HepG2 (cell line): ENCODE results near the gene PEMT. TPM values are rescaled to one million over a fixed set of nuclear protein-coding genes. Genes with fewer than 3 reads are reported as not detected.

Source experiments
- CBX2 ChIP-seq, 2 experiments: fragments of 200-600 bp in 1 of 2; sonication (generic); formaldehyde crosslinking in 1 of 2; IDR thresholded peaks; 2 replicates each; pipeline versions ENCODE4 v1.7.0 to v1.8.1; 2018 to 2022; ENCODE audit warnings: low read depth in 2 of 2, low read length in 1 of 2, mild to moderate bottlenecking in 1 of 2, missing genetic modification reagents in 1 of 2
- GATAD2A ChIP-seq: IDR thresholded peaks from 2 replicates; pipeline ENCODE4 v1.6.1; 2016
- KDM2A ChIP-seq: sonication (generic); formaldehyde crosslinking; IDR thresholded peaks from 2 replicates; pipeline ENCODE4 v1.4.0; 2020; ENCODE audit warnings: low read depth, missing genetic modification reagents, borderline replicate concordance
- NCOA1 ChIP-seq: sonication (generic); formaldehyde crosslinking; IDR thresholded peaks from 2 replicates; pipeline ENCODE4 v1.9.0; 2021; ENCODE audit warnings: missing genetic modification reagents
- PAF1 ChIP-seq: IDR thresholded peaks from 2 replicates; pipeline ENCODE4 v1.6.1; 2016; ENCODE audit warnings: missing genetic modification reagents, missing compliant biosample characterization
- POLR2A ChIP-seq, 2 experiments: IDR thresholded peaks; 2 replicates each; pipeline ENCODE4 v1.6.1; 2011; ENCODE audit warnings: low read depth in 2 of 2, low read length in 2 of 2, mild to moderate bottlenecking in 1 of 2, moderate library complexity in 1 of 2; ENCODE audit not compliant: insufficient read depth in 1 of 2
- RBFOX2 ChIP-seq: fragments of 200-400 bp; formaldehyde crosslinking; IDR thresholded peaks from 2 replicates; pipeline ENCODE4 v1.6.1; 2017; ENCODE audit warnings: low read depth, mild to moderate bottlenecking, low read length
- RFXAP ChIP-seq: sonication (generic); formaldehyde crosslinking; IDR thresholded peaks from 2 replicates; pipeline ENCODE4 v1.4.0; 2020; ENCODE audit warnings: missing genetic modification reagents, borderline replicate concordance
- STAG1 ChIP-seq: sonication (generic); formaldehyde crosslinking; IDR thresholded peaks from 2 replicates; pipeline ENCODE4 v1.4.0; 2020; ENCODE audit warnings: missing genetic modification reagents
- ZFYVE20 ChIP-seq: sonication (generic); formaldehyde crosslinking; IDR thresholded peaks from 2 replicates; pipeline ENCODE4 v1.8.0; 2023; ENCODE audit warnings: low read depth, mild to moderate bottlenecking, moderate library complexity, missing genetic modification reagents, borderline replicate concordance
- ZNF101 ChIP-seq: sonication (generic); formaldehyde crosslinking; IDR thresholded peaks from 2 replicates; pipeline ENCODE4 v1.4.0; 2020; ENCODE audit warnings: mild to moderate bottlenecking, low read depth, missing genetic modification reagents, borderline replicate concordance
- ZNF160 ChIP-seq: sonication (generic); formaldehyde crosslinking; IDR thresholded peaks from 2 replicates; pipeline ENCODE4 v1.8.0; 2022; ENCODE audit warnings: mild to moderate bottlenecking, inconsistent platforms, missing genetic modification reagents
- ZNF232 ChIP-seq: sonication (generic); formaldehyde crosslinking; IDR thresholded peaks from 2 replicates; pipeline ENCODE4 v1.4.0; 2020; ENCODE audit warnings: missing genetic modification reagents, borderline replicate concordance
- ZNF547 ChIP-seq: sonication (generic); formaldehyde crosslinking; IDR thresholded peaks from 2 replicates; pipeline ENCODE4 v1.5.1; 2020; ENCODE audit warnings: mild to moderate bottlenecking, missing genetic modification reagents
- ZNF607 ChIP-seq: sonication (generic); formaldehyde crosslinking; IDR thresholded peaks from 2 replicates; pipeline ENCODE4 v1.5.1; 2020; ENCODE audit warnings: missing genetic modification reagents, mild to moderate bottlenecking, borderline replicate concordance
- ZSCAN9 ChIP-seq: IDR thresholded peaks from 2 replicates; pipeline ENCODE4 v1.6.1; 2016; ENCODE audit warnings: borderline replicate concordance
- polyA plus RNA-seq, 8 experiments: library from polyadenylated mRNA; depleted of rRNA in 3 of 8; stranded (reverse) in 7 of 8; unstranded in 1 of 8; fragments of >200 nt; fragmentation: Illumina TruSeq in 4 of 8; extraction: Trizol in 4 of 8; gene quantifications; 2 replicates each; pipeline versions ENCODE4 v1.2.1 to v1.2.3, GENCODE V29; 2011 to 2016; ENCODE audit warnings: low read depth in 4 of 8, missing spikeins in 1 of 8, mixed read lengths in 1 of 8; ENCODE audit not compliant: insufficient read depth in 1 of 8
- total RNA-seq, 5 experiments: library from RNA; depleted of rRNA; stranded (reverse); fragments of >200 nt; fragmentation: Illumina TruSeq; extraction: Trizol; gene quantifications; 2 replicates each; pipeline ENCODE4 v1.2.3, GENCODE V29; 2016; ENCODE audit warnings: low read depth in 1 of 5
- TF ChIP-seq, protein P1 (sequence below): sonication (generic); formaldehyde crosslinking; IDR thresholded peaks from 2 replicates; pipeline ENCODE4 v1.5.1; 2020; ENCODE audit warnings: missing genetic modification reagents, mild to moderate bottlenecking, borderline replicate concordance
- TF ChIP-seq, protein P2 (sequence below): sonication (generic); formaldehyde crosslinking; IDR thresholded peaks from 2 replicates; pipeline ENCODE4 v1.4.0; 2020; ENCODE audit warnings: missing genetic modification reagents
- TF ChIP-seq, protein P3 (sequence below): sonication (generic); formaldehyde crosslinking; IDR thresholded peaks from 2 replicates; pipeline ENCODE4 v1.4.0; 2020; ENCODE audit warnings: missing genetic modification reagents
- TF ChIP-seq, protein P4 (sequence below): sonication (generic); formaldehyde crosslinking; IDR thresholded peaks from 2 replicates; pipeline ENCODE4 v1.8.0; 2022; ENCODE audit warnings: missing genetic modification reagents, low read depth, mild to moderate bottlenecking, borderline replicate concordance
- TF ChIP-seq, protein P5 (sequence below): sonication (generic); formaldehyde crosslinking; IDR thresholded peaks from 2 replicates; pipeline ENCODE4 v1.4.0; 2020; ENCODE audit warnings: missing genetic modification reagents

Gene PEMT
- total and polyA plus RNA-seq, 2 of the 13 experiments (the other 11 are each of a cell fraction or from before 2014, with no cell fraction given), result 31.7 to 43.6 TPM

DNA sequence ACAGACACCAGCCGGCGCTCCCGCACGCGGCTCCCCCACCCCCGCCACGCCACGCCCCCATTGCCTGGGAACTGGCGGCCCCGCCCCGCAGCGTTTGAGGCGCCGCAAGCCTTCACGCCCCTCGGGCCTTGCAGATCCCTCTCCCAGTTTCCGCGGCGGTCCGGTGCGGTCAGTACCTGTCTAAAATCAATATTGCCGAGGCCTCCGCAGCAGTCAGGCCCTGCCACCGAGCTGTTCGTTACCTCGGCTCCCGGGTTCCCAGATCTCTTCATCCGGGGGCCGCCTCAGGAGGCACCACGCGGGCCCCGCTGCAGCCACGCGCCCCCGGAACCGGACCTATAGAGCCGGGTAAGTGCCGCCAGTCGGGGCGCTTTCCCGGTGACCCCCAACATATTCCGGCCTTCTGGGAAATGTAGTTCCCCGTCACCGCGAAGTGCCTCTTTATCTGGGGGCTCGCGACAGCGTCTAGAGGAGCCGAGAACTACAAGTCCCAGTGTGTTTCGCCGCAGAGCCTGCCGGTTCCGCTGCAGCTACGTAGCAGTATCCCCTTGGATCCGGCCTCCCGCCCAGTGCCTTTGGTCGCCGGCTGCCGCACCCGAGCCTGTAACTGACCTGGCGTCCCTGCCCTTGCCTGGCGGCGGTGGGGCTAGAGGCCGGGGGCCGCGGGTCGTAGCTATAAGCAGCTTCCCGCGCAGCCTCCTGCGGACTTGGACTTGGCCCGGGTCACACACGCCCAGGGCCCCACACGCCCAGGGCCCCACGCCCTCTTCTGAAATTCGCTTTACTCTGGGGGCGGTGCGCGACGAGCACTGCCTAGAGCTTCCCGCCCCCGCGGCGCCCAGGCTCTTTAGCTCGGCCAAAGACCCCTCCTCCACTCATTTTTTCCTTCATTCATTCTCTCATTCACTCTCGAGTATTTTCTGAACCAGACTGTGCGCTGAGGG lies at the start of gene PEMT (continued):
- TF ChIP-seq, protein P1, sequence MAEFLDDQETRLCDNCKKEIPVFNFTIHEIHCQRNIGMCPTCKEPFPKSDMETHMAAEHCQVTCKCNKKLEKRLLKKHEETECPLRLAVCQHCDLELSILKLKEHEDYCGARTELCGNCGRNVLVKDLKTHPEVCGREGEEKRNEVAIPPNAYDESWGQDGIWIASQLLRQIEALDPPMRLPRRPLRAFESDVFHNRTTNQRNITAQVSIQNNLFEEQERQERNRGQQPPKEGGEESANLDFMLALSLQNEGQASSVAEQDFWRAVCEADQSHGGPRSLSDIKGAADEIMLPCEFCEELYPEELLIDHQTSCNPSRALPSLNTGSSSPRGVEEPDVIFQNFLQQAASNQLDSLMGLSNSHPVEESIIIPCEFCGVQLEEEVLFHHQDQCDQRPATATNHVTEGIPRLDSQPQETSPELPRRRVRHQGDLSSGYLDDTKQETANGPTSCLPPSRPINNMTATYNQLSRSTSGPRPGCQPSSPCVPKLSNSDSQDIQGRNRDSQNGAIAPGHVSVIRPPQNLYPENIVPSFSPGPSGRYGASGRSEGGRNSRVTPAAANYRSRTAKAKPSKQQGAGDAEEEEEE, result no peak
- no peak for TF ChIP-seq ZNF547
- peak; percentile 68 to 84 for TF ChIP-seq POLR2A (IDR thresholded peaks at IDR 0.05; ENCODE audit: insufficient read depth in 1 of 2, low read depth in 2 of 2, low read length in 2 of 2)
- TF ChIP-seq PAF1 (CRISPR knock-in tag), result no peak
- TF ChIP-seq, protein P2, sequence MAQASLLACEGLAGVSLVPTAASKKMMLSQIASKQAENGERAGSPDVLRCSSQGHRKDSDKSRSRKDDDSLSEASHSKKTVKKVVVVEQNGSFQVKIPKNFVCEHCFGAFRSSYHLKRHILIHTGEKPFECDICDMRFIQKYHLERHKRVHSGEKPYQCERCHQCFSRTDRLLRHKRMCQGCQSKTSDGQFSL (CRISPR knock-in tag), result no peak; the same call in 1 of the 2 replicates
- TF ChIP-seq KDM2A (CRISPR knock-in tag), result peak; percentile 92
- TF ChIP-seq CBX2 (IDR thresholded peaks at IDR 0.05; ENCODE audit: low read depth, low read length), result no peak
- TF ChIP-seq CBX2 (CRISPR knock-in tag; IDR thresholded peaks at IDR 0.05; ENCODE audit: low read depth), result no peak
- no peak for TF ChIP-seq ZNF101
- no peak for TF ChIP-seq RFXAP
- peak; percentile 52 for TF ChIP-seq GATAD2A (CRISPR knock-in tag)
- TF ChIP-seq ZNF160 (CRISPR knock-in tag), result 0 out of 2 replicates have a peak, but pooled peaks have one; percentile 6
- TF ChIP-seq ZNF232 (CRISPR knock-in tag), result no peak
- TF ChIP-seq ZNF607, result peak; percentile 66; the same call in 1 of the 2 replicates
- TF ChIP-seq STAG1, result no peak
- peak; percentile 69; the same call in 1 of the 2 replicates for TF ChIP-seq ZSCAN9 (CRISPR knock-in tag)
- peak; percentile 91 for TF ChIP-seq RBFOX2
- TF ChIP-seq ZFYVE20 (CRISPR knock-in tag), result no peak
- TF ChIP-seq, protein P3, sequence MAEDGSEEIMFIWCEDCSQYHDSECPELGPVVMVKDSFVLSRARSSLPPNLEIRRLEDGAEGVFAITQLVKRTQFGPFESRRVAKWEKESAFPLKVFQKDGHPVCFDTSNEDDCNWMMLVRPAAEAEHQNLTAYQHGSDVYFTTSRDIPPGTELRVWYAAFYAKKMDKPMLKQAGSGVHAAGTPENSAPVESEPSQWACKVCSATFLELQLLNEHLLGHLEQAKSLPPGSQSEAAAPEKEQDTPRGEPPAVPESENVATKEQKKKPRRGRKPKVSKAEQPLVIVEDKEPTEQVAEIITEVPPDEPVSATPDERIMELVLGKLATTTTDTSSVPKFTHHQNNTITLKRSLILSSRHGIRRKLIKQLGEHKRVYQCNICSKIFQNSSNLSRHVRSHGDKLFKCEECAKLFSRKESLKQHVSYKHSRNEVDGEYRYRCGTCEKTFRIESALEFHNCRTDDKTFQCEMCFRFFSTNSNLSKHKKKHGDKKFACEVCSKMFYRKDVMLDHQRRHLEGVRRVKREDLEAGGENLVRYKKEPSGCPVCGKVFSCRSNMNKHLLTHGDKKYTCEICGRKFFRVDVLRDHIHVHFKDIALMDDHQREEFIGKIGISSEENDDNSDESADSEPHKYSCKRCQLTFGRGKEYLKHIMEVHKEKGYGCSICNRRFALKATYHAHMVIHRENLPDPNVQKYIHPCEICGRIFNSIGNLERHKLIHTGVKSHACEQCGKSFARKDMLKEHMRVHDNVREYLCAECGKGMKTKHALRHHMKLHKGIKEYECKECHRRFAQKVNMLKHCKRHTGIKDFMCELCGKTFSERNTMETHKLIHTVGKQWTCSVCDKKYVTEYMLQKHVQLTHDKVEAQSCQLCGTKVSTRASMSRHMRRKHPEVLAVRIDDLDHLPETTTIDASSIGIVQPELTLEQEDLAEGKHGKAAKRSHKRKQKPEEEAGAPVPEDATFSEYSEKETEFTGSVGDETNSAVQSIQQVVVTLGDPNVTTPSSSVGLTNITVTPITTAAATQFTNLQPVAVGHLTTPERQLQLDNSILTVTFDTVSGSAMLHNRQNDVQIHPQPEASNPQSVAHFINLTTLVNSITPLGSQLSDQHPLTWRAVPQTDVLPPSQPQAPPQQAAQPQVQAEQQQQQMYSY (CRISPR knock-in tag), result no peak
- peak; percentile 89 for TF ChIP-seq NCOA1 (CRISPR knock-in tag)
- TF ChIP-seq, protein P4, sequence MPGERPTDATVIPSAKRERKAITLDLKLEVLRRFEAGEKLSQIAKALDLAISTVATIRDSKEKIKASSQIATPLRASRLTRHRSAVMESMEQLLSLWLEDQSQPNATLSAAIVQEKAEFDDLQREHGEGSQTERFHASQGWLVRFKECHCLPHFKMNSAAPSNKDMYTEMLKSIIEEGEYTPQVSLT (CRISPR knock-in tag), result no peak
- TF ChIP-seq, protein P5, sequence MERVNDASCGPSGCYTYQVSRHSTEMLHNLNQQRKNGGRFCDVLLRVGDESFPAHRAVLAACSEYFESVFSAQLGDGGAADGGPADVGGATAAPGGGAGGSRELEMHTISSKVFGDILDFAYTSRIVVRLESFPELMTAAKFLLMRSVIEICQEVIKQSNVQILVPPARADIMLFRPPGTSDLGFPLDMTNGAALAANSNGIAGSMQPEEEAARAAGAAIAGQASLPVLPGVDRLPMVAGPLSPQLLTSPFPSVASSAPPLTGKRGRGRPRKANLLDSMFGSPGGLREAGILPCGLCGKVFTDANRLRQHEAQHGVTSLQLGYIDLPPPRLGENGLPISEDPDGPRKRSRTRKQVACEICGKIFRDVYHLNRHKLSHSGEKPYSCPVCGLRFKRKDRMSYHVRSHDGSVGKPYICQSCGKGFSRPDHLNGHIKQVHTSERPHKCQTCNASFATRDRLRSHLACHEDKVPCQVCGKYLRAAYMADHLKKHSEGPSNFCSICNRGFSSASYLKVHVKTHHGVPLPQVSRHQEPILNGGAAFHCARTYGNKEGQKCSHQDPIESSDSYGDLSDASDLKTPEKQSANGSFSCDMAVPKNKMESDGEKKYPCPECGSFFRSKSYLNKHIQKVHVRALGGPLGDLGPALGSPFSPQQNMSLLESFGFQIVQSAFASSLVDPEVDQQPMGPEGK (CRISPR knock-in tag), result peak; percentile 61
